ENCODE data around the gene PGBD5.

The PGBD5 gene

DNA sequence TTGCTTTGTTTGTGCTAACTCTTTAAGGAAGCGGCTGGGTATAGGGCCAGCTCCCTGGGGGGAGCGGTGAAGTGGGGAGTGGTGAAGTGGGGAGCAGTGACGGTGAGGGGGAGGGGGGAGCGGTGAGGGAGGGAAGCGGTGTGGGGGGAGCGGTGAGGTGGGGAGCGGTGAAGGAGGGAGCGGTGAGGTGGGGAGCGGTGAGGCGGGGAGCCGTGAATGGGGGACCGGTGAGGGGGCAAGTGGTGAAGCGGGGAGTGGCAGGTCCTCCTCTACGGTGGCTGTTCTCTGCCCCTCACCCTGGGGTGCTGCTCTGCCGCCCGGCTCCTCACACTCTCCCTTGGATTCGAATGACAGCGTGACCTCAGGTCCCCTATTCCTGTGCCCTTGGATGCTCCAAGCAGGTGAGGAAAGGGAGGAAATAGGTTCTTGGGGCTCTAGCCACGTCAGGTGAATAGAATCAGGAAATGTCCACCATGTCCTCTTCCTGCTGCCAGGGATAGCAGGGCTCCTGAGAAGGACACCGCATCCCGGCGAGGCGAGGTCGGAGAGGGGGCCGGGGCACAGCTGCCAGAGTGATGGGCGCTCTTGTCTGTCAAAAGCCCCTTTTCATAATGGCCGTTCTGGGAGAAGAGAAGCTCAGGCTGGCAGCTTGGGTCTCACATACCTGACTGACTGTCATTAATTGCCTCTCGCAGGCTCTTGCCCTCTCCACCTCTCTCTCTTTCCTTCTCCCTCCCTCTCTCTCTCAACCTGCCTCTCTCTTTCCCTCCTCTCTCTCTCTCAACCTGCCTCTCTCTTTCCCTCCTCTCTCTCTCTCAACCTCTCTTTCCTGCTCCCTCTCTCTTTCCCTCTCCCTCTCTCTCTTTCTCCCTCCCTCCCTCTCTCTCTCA lies 134.2 kb downstream of the PGBD5 start:
- intact Hi-C loops (cut with DNase I; ENCODE audit: low total_unique reads): no loop called here
- no peaks in the 10 kb centered on the region for H3K4me1 ChIP-seq
- peaks cover 0 to 2% of the 10 kb centered on the region in 2 donors for H3K27me3 ChIP-seq
- H3K9me3 ChIP-seq: no peaks in the 10 kb centered on the region
- no peaks in the 10 kb centered on the region for H3K36me3 ChIP-seq
- DNase-seq: peak; percentile 15 to 50
- no peak overlapping the region for H3K4me3 ChIP-seq
- TF ChIP-seq, protein P1, sequence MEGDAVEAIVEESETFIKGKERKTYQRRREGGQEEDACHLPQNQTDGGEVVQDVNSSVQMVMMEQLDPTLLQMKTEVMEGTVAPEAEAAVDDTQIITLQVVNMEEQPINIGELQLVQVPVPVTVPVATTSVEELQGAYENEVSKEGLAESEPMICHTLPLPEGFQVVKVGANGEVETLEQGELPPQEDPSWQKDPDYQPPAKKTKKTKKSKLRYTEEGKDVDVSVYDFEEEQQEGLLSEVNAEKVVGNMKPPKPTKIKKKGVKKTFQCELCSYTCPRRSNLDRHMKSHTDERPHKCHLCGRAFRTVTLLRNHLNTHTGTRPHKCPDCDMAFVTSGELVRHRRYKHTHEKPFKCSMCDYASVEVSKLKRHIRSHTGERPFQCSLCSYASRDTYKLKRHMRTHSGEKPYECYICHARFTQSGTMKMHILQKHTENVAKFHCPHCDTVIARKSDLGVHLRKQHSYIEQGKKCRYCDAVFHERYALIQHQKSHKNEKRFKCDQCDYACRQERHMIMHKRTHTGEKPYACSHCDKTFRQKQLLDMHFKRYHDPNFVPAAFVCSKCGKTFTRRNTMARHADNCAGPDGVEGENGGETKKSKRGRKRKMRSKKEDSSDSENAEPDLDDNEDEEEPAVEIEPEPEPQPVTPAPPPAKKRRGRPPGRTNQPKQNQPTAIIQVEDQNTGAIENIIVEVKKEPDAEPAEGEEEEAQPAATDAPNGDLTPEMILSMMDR (IDR thresholded peaks at IDR 0.05): no peak
- no peak overlapping the region for H3K27ac ChIP-seq

DNA sequence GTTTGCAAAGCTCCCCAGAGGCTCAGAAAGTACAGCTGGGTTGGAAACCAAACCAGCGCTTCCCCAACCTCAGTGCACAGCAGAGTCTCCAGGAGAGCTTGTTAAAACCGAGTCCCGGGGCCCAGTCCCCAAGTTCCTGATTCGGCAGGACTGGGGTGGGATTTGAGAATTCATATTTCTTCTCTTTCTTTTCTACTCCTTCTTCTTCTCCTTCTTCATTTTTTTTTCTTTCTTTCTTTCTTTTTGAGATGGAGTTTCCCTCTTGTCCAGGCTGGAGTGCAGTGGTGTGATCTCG lies 136.8 kb downstream of the PGBD5 start:
- no peak for DNase-seq
- Histone ChIP-seq H3K27ac (no peak overlapping the region), H3K9me3 (no peaks in the 10 kb centered on the region), H3K4me1 (no peaks in the 10 kb centered on the region), H3K36me3 (no peaks in the 10 kb centered on the region), H3K27me3 (peaks cover 0 to 2% of the 10 kb centered on the region in 2 donors), H3K4me3 (no peak overlapping the region)
- intact Hi-C loops (cut with DNase I; ENCODE audit: low total_unique reads): no loop called here
- TF ChIP-seq, protein P1 (IDR thresholded peaks at IDR 0.05): no peak

DNA sequence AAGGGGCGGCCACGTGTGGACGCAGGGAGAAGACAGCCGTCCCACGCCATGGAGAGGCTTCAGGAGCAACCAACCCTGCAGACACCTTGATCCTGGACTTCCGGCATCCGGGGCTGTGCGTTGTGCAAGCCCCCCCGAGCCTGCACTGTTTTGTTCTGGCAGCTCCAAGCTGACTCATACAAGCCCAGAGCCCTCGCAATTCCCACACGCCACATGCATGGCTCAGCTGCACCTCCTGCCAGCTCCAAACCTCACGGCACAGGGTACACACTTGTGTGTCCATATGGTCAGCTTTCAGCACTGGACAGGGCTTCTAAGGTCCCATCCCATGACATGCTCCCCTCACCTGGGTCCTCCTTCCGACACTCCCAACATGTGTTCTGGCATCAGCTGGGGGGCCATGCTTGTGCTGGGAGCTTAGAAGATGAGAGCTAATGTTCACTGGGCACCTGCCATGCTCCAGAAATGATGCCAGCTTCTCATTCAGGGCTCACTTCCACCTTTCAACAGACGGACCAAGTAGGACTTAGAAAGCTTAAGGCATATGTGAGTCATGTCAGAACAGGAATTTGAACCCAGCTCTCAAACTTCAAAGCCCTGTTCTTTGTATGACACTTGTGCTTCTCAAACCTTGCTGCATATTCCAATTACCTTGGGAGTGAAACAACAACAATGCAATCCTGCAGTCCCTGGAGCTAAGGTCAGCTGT lies 137.3 kb downstream of the PGBD5 start:
- Histone ChIP-seq H3K36me3 (peaks cover 0 to 2% (median 0%) of the 10 kb centered on the region in 3 donors), H3K4me1 (no peaks in the 10 kb centered on the region), H3K27ac (no peak overlapping the region), H3K9me3 (no peaks in the 10 kb centered on the region), H3K27me3 (peaks cover 0 to 2% of the 10 kb centered on the region in 2 donors), H3K4me3 (no peak overlapping the region)
- intact Hi-C loops (cut with DNase I; ENCODE audit: low total_unique reads): no loop called here
- no peak for DNase-seq
- TF ChIP-seq, protein P1 (IDR thresholded peaks at IDR 0.05): no peak

GRCh38 chr1:230287674-230288315 lies 138.3 kb downstream of the PGBD5 start:
- DNase-seq: no peak
- intact Hi-C loops (cut with DNase I; ENCODE audit: low total_unique reads): no loop called here

GRCh38 chr1:230286890-230287269 lies 139.3 kb downstream of the PGBD5 start:
- intact Hi-C loops (cut with DNase I; ENCODE audit: low total_unique reads): no loop called here
- DNase-seq: no peak
- Histone ChIP-seq H3K36me3 (peaks cover 0 to 19% (median 0%) of the 10 kb centered on the region in 3 donors), H3K27ac (no peak overlapping the region), H3K4me3 (no peak overlapping the region), H3K27me3 (peaks cover 0 to 2% of the 10 kb centered on the region in 2 donors), H3K9me3 (no peaks in the 10 kb centered on the region), H3K4me1 (no peaks in the 10 kb centered on the region)
- TF ChIP-seq, protein P1 (IDR thresholded peaks at IDR 0.05): no peak

More at GRCh38 chr1:230287674-230288315, 138.3 kb downstream of the PGBD5 start:
- Histone ChIP-seq H3K4me1 (no peaks in the 10 kb centered on the region), H3K27ac (no peak overlapping the region), H3K36me3 (peaks cover 0 to 12% (median 0%) of the 10 kb centered on the region in 3 donors), H3K4me3 (no peak overlapping the region), H3K27me3 (peaks cover 0 to 2% of the 10 kb centered on the region in 2 donors), H3K9me3 (no peaks in the 10 kb centered on the region)
- TF ChIP-seq, protein P1 (IDR thresholded peaks at IDR 0.05): no peak
